ENCODE results near the gene KCNJ8.
"Not testable (repeated sequence)": the region's sequence is repeated elsewhere in the genome, so short reads cannot be mapped to it uniquely, and the experiment has no call there.

KCNJ8 gene

GRCh38 chr12:21809100-21809499, 34.6 kb upstream of the KCNJ8 start:
- no peak overlapping the region for H3K9ac ChIP-seq
- TF ChIP-seq Cebpa-rat (IDR thresholded peaks at IDR 0.05), result no peak
- no peak overlapping the region for H3K27ac ChIP-seq
- H4K20me1 ChIP-seq, result no peaks in the 10 kb centered on the region
- no peaks in the 10 kb centered on the region for H3K9me3 ChIP-seq
- H3K4me1 ChIP-seq, result no peaks in the 10 kb centered on the region
- H3K27me3 ChIP-seq, result no peaks in the 10 kb centered on the region
- no peak overlapping the region for H3K4me3 ChIP-seq
- no peak overlapping the region for H3K4me2 ChIP-seq
- H3K36me3 ChIP-seq, result no peaks in the 10 kb centered on the region

- Histone ChIP-seq H3K4me2 (no peak overlapping the region), H3K27me3 (no peaks in the 10 kb centered on the region)
Observed at GRCh38 chr12:21806255-21806654, 31.7 kb upstream of the KCNJ8 start.

GRCh38 chr12:21801522-21802288, 27.2 kb upstream of the KCNJ8 start:
- Histone ChIP-seq H3K27me3 (no peaks in the 10 kb centered on the region), H4K20me1 (no peaks in the 10 kb centered on the region), H3K36me3 (no peaks in the 10 kb centered on the region), H3K4me3 (no peak overlapping the region), H3K9me3 (no peaks in the 10 kb centered on the region), H3K9ac (no peak overlapping the region), H3K4me2 (no peak overlapping the region), H3K4me1 (no peaks in the 10 kb centered on the region), H3K27ac (no peak overlapping the region)
- TF ChIP-seq Cebpa-rat (IDR thresholded peaks at IDR 0.05), result no peak

More at GRCh38 chr12:21806255-21806654, 31.7 kb upstream of the KCNJ8 start:
- Histone ChIP-seq H3K9me3 (no peaks in the 10 kb centered on the region), H3K4me1 (no peaks in the 10 kb centered on the region), H3K36me3 (no peaks in the 10 kb centered on the region), H3K9ac (no peak overlapping the region), H4K20me1 (no peaks in the 10 kb centered on the region), H3K4me3 (no peak overlapping the region), H3K27ac (no peak overlapping the region)
- TF ChIP-seq Cebpa-rat (IDR thresholded peaks at IDR 0.05), result no peak

- H3K27ac ChIP-seq, result no peak overlapping the region
- no peaks in the 10 kb centered on the region for H3K36me3 ChIP-seq
- no peak overlapping the region for H3K9ac ChIP-seq
- H3K4me2 ChIP-seq, result no peak overlapping the region
- TF ChIP-seq Cebpa-rat (IDR thresholded peaks at IDR 0.05), result no peak
- no peaks in the 10 kb centered on the region for H3K9me3 ChIP-seq
- H3K4me3 ChIP-seq, result no peak overlapping the region
- H3K27me3 ChIP-seq, result no peaks in the 10 kb centered on the region
- no peaks in the 10 kb centered on the region for H4K20me1 ChIP-seq
- no peaks in the 10 kb centered on the region for H3K4me1 ChIP-seq
Observed at GRCh38 chr12:21800011-21800410, 25.5 kb upstream of the KCNJ8 start.

- Histone ChIP-seq H3K27ac (no peak overlapping the region), H4K20me1 (no peaks in the 10 kb centered on the region), H3K27me3 (no peaks in the 10 kb centered on the region), H3K36me3 (no peaks in the 10 kb centered on the region), H3K4me1 (no peaks in the 10 kb centered on the region), H3K4me3 (no peak overlapping the region), H3K4me2 (no peak overlapping the region), H3K9me3 (no peaks in the 10 kb centered on the region), H3K9ac (no peak overlapping the region)
- TF ChIP-seq Cebpa-rat (IDR thresholded peaks at IDR 0.05), result no peak
Observed at GRCh38 chr12:21797539-21797938, 23.0 kb upstream of the KCNJ8 start.

GRCh38 chr12:21795648-21796328, 21.3 kb upstream of the KCNJ8 start:
- Histone ChIP-seq H3K4me3 (no peak overlapping the region), H3K27me3 (no peaks in the 10 kb centered on the region), H3K9me3 (no peaks in the 10 kb centered on the region), H3K9ac (no peak overlapping the region), H3K36me3 (no peaks in the 10 kb centered on the region), H3K27ac (no peak overlapping the region), H4K20me1 (no peaks in the 10 kb centered on the region), H3K4me1 (no peaks in the 10 kb centered on the region), H3K4me2 (no peak overlapping the region)
- TF ChIP-seq Cebpa-rat (IDR thresholded peaks at IDR 0.05), result no peak

- not testable (repeated sequence) for H3K4me1 ChIP-seq, H3K27ac ChIP-seq, H3K27me3 ChIP-seq
Observed at GRCh38 chr12:21794807-21795595, 20.5 kb upstream of the KCNJ8 start.

GRCh38 chr12:21789687-21790086, 15.2 kb upstream of the KCNJ8 start:
- H3K4me1 ChIP-seq, H3K4me3 ChIP-seq, H3K27ac ChIP-seq, H3K36me3 ChIP-seq, H3K4me2 ChIP-seq, H3K27me3 ChIP-seq, H3K9ac ChIP-seq, H3K9me3 ChIP-seq, H4K20me1 ChIP-seq: not testable (repeated sequence)

More at GRCh38 chr12:21794807-21795595, 20.5 kb upstream of the KCNJ8 start:
- H3K4me3 ChIP-seq, H3K4me2 ChIP-seq, H4K20me1 ChIP-seq, H3K36me3 ChIP-seq, H3K9ac ChIP-seq, H3K9me3 ChIP-seq: not testable (repeated sequence)

- Histone ChIP-seq H3K9me3 (no peaks in the 10 kb centered on the region; the same call in 1 of the 2 replicates), H3K4me2 (no peak overlapping the region), H3K27ac (no peak overlapping the region), H3K27me3 (no peaks in the 10 kb centered on the region), H3K4me3 (no peak overlapping the region), H3K36me3 (no peaks in the 10 kb centered on the region), H4K20me1 (no peaks in the 10 kb centered on the region), H3K4me1 (no peaks in the 10 kb centered on the region), H3K9ac (no peak overlapping the region)
- no peak for TF ChIP-seq Cebpa-rat (IDR thresholded peaks at IDR 0.05)
Observed at GRCh38 chr12:21788089-21788983, 13.8 kb upstream of the KCNJ8 start.
